ENCODE results near the gene NSFL1C.

- TF ChIP-seq CTCF (IDR thresholded peaks at IDR 0.05; ENCODE audit: low read depth, low read length, poor library complexity, severe bottlenecking) (no peak), EZH2phosphoT487 (IDR thresholded peaks at IDR 0.05; ENCODE audit: borderline replicate concordance, low read length) (no peak)
Observed at GRCh38 chr20:1508574-1508973, 41.9 kb upstream of the NSFL1C start.

Data from DOHH2 (cell line).